SHP77 treated with DMSO at 0.1 percent for 48 hours (cell line): ENCODE measurements around the gene ADAMTS2.

Experiments used
- DNase-seq: peaks from one replicate; lab custom pipeline; 2025; lab: John Stamatoyannopoulos, UW

ADAMTS2 gene

DNA sequence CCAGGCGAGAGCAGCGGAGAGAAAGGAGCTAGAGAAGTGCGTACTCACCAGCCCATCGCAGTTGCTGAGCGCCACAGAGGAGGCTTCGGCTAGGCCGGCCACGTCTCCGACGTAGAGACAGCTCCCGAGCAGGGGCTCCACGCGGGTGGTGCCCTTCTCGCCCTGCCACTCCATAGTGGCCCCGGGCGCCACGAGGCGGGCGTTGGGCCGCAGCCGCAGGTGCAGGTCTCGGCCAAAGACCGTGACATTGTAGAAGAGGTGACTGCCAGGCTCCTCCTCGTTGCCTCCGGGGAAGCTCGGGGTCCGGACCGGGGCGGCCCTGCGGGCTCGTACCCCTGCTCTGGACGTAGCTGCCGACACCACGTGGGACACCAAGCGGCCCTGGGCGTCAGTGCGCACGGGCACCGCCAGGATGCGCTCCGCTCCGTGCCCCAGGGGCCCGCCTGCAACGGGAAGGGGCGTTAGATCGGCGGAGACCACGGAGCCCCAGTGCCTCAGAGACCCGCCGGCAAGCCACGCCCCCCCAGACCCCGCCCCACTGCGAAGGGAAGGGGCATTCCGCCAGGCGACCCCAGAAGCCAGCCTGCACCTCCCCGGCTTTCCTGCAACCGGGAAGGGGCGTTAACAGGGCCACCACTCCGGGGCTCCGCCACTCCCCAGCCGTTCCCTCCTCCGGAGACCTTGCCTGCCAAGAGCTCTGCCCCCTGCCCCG is 1.4 kb downstream of the ADAMTS2 start:
- DNase-seq, result no peak

DNA sequence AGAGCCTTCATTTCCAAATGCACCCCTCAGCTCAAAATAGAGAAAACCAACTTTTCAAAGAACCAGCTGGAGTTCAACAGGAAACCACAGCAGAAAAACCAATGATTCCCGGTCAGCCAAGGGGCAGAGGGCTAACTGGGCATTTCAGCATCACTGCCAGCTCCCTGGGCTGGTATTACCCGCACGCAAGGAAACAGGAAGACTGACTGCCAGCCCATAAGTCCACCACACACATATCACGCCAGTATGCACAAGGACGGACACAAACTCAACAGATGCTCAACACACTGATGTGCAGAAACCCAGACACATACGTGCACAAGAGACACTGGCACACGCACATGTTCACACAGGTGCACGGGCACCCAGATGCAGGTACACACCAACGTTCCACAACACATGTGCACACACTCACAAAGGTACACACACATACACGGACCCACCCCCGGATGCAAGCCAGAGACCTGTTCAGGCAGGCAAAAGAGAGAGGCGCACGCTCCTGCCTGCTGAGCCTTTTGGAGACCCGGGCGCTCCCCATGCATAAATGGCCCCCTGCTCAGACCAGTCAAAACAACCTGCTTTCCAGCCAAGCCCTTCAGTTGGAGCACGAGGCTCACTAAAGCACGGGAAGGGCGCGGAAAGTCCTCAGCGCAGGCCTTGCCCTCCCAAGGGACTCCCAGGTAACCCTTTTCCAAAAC is 2.1 kb downstream of the ADAMTS2 start:
- DNase-seq, result no peak

DNA sequence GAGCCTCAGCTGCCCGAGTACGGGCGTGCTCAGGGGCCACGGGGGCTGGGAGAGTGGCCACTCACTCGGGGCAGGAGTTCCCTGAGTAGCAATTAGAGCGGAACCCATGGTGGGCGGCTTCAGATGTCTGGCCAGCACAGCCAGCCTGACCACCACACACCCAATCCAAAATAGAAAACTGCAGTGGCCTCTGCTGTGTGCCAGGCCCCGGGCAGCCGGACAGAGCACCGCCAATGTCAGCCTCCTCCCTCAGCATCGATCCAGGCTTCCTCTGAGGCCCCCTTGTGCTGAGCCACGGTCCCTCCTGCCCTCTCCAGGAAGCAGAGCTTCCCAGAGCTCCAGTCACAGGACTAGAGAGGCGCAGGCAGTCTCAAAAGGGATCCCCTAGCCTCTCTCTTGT is 2.7 kb downstream of the ADAMTS2 start:
- no peak for DNase-seq

- no peak for DNase-seq
Measured at GRCh38 chr5:179340465-179340864, 4.8 kb downstream of the ADAMTS2 start.

GRCh38 chr5:179339996-179340395 is 5.3 kb downstream of the ADAMTS2 start:
- no peak for DNase-seq

DNA sequence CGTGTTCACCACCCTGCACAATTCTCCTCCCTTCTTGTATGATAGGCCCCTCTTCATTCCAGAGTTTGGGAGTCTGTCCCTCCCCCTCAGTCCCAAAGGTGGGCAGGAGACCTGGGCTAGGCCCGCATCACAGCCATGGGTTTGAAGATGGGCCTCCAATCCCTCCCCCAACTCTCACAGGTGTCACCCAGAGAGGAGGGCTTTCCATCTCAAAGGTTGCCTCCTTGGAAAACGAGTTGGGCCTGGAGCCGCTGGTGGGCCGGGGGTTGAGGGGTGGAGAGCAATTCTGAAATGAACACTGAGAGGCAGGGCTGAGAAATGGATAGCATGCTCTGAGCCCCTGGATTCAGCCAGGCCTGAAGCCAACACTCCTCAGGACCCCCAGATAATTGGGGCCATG is 6.2 kb downstream of the ADAMTS2 start:
- DNase-seq, result no peak

DNA sequence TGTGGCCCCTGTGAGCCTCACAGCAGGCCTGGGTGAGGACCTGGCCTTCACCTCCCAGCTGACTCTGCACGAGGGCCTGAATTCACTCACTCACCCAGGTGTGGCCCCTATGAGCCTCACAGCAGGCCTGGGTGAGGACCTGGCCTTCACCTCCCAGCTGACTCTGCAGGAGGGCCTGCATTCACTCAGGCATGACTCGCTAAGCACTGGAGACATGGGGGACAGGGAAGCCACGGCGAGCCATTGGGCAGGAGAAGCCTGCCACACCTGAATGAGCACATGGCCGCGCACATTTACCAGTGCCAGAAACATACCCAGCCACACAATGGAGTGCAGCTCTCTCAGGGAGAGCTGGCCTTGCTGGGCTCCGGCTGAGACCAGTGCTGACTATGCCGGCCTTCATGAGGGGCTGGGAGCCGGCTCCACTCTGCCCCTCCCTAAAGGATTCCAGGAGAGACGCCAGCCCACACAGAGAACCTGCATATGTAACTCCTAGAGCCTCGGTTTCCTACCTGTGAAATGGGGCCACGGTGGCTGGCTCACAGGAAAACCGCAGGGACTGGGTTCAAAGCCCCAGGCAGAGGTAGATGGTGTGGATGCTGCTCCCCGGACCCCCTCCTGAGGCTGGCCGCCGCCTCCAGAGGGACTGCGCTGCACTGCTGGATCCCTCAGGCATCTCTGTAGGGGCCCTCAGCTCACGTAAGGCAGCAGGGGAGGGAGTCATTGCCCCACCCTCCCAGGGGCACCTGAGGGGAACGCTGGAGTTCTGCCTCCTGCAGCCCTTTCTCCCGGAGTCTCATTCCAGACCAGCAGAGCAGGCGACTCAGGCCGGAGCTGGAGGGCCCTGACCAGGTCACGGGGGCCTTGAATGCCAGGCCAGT is 7.2 kb downstream of the ADAMTS2 start:
- DNase-seq, result no peak

DNA sequence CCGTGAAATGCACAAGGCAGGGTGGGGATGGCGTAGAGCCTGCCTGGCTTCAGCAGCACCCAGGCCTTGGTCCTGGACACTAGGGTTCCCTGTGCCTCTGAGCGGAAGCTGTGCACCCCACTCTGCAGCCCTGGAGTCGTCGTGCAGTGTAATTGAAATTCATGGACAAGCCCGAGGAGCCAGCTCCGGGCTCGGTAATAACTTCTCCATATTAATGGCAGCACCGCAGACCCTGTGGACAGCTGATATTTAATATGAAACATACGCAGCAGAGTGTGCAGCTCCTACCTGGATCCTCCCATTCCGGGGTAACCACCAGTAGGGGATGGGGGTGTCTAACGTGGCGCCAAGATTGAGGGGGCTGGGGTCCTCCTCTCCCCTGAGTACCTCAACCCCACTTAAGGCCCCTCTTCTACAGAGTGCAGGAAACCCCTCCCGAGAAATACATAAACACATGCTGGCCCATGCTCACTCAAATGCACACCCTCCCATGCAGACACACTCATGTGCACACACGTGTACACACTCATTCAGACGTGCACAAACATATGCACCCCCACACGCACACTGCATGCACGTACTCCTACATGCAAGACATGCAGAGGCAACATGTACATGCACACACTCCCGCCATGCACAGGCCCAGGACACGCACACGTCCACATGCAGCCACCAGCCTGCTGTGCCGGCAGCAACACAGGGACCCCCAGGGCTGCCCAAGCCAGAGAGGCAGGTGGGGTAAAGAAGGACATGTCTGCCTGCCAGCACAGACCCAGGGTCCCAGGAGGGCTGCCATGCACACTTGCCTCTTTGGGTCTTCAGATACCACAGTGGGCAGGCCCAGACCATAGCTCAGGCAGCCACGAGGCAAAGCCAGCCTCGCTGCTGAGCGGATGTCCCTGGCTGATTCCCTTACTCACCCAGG is 8.1 kb downstream of the ADAMTS2 start:
- DNase-seq, result no peak

DNA sequence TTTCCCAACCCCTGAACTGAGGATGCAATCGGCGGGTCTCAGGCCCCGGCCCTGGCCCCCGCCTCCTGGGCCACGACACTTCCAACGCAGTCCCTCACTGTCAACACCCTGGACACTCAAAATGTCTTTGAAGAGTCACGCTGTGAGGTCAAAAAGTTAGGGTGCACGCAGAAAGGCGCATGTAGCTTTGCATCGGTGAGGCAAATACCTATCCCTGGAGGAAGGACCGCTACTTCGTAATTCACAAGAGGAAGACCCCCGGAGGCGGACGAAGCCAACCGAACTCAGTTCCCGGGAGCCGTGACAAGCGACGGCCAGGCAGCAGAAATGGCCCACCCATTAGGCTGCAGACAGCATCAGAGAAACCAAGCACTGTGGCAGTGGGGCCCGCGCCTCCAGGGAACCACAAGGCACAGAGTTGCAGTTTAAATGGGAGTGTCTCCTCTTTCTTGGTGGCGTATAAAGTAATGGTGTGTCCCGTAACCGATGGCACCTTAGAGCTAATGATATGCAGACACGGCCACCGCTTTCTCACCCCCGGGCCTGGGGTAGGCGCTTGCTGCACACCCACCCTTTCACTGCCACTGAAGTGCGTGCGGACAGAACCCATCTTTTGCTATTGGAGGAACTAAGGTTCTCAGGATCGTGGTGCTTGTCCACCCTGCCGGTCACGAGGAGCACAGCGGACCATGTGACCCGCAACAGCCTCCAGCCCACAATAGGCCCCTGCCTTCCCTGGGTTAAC is 9.0 kb downstream of the ADAMTS2 start:
- DNase-seq, result no peak

DNA sequence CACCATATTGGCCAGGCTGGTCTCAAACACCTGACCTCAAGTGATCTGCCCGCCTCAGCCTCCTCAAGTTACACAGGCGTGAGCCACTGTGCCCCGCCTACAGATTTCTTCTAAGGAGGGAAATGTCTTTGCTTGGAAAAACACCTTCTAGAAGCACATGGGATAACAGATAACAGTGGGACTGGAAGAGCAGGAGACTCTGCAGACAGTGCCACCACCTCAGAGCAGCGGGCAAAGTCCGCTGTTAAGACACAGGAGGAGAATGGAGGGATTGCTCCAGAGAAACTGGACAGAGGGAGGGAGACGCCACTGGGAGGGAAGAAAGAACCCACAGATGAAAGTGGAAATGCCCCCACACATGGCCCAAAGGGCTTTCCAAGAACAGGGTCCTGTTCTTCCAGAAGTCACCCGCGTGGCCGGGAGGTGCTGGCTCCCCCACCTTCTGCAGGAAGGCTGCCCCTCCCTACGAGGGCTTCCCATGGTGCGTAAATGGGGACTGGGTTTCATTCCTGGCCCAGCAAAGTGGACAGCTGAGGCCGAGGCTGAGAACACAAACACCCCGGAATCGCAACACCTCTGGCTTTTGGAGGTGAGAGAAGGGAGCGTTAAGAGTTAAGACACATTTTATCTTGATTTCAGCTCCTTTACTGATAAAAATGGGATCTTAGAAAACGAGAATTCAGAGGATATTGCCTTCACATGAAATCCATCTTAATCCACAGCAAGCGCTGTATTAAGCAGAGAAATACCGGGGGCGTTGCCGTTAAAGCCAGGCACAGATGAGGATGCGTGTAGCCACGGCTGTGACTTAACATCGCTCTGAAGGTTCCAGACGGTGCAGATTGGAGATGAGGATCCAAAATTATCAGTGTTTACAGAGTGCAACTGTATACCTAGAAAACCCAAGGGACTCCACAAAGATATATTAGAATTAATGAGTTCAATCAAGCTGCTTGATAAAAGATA is 11.2 kb downstream of the ADAMTS2 start:
- no peak for DNase-seq

- no peak for DNase-seq
Measured at GRCh38 chr5:179332741-179333290, 12.4 kb downstream of the ADAMTS2 start.

GRCh38 chr5:179331591-179332375 is 13.5 kb downstream of the ADAMTS2 start:
- no peak for DNase-seq

DNA sequence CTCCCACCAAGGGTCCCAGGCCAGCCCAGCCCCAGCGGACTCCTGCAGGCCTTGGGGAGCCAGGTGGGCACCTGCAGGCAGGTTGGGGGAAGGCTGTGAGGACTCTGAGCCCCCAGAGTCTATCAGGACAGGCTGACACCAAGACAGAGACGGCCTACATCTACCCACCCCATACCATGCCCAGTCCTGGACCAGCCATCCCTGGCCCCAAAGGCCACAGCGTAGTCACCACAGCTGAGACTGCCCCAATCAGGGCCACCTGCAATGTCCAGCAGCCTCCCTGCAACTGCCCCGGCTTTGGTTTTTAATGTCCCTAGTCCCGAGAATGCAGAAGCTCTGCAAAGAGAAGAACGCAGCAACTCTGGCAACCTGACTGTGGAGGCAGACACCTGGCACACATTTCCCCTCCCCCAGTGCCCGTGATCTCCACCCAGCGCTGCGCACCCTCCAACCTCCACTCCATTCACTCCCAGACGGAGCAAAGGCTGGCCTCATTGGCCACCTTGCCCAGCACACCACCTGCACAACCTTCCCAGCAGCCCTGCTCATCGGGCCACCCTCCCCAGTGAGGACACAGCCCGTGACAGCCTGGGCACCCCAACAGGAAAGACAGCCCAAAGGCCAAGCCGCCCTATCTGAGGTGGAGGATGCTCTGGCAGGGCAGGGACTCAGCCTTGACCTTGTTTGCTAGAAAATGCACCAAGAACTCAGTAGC is 14.9 kb downstream of the ADAMTS2 start:
- no peak for DNase-seq

DNA sequence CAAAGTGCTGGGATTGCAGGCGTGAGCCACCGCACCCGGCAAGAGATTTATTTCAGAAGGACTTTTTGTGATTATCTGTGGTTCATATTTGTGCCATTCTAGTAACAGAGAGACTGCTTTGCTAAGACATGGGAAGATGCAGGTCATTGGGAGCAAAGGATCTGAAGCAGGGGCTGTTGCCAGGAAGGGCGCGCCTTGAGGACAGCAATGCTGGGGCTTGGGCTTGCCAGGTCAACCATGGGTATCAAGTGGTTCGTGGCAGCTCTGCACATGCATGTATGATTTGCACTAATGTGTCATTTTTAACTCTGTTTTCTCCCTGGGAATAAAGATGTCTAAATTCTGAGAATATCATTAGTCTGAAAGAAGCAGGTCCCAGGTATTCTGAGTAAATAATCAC is 17.0 kb downstream of the ADAMTS2 start:
- DNase-seq, result no peak

DNA sequence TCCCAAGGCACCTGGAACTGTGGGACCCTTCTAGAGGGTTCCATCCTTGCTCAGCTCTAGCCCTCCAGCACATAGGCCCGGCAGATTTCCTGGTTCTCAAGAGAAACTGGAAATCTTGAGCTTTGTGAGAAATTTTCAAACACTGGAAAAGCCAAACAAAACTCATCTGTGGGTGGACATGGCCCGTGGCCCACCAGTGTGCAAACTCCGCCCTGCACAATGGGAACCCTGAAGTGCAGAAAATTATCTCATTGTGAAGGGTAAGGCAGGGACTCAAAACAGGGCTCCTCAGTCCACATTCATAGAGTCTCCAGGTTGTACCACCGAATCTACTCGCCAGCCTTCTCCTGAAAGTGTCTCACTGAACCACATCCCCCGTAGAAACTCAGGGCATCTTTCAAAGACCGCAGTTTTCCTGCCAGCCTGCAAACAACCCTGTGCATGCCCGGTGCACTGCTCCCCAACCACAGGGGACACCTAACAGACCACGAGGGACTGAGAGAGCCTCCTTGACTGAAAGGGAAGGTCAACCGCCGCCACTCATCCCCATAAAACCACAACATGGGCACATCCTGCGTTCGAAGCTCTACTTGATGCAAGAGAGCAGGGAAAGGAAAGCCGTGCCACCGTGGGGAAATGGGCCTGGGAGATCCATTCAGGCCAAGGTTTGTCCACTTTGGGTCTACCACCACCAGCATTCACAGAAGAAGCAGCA is 18.1 kb downstream of the ADAMTS2 start:
- DNase-seq, result no peak

- DNase-seq, result no peak
Measured at GRCh38 chr5:179326122-179326927, 18.9 kb downstream of the ADAMTS2 start.
